NCI-H526 treated with DMSO at 0.1 percent for 48 hours (cell line): ENCODE data around the gene SPSB4.
A peak's percentile ranks its signal among the peaks of the same experiment; 100 is the strongest.

Experiments used
- DNase-seq: peaks from one replicate; lab custom pipeline; 2025; lab: John Stamatoyannopoulos, UW

Gene SPSB4

DNA sequence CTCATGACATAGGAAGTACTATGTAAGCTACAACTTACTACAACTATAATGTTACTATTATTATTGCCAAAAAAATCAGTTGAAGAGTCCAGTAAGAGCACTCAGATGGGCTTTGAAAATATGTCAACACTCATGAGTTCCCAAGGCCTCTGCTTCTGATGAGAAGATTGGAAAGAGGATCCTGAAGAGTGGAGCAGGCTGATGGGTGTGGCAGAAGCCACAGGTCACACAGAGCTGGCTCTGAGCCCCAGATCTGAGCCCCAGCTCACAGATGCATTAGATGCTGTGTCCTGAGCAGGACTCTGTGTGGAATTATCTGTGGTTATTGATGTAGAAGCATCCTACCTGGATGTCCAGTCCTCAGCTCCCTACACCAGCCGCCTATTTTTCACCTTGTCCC is 65.6 kb downstream of the SPSB4 start:
- no peak for DNase-seq

DNA sequence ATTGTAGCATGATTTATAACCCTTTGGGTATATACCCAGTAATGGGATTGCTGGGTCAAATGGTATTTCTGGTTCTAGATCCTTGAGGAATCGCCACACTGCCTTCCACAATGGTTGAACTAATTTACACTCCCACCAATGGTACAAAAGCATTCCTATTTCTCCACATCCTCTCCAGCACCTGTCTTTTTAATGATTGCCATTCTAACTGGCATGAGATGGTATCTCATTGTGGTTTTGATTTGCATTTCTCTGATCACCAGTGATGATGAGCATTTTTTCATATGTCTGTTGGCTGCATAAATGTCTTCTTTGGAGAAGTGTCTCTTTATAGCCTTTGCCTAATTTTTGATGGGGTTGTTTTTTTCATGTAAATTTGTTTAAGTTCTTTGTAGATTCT is 66.8 kb downstream of the SPSB4 start:
- DNase-seq: peak; percentile 72

DNA sequence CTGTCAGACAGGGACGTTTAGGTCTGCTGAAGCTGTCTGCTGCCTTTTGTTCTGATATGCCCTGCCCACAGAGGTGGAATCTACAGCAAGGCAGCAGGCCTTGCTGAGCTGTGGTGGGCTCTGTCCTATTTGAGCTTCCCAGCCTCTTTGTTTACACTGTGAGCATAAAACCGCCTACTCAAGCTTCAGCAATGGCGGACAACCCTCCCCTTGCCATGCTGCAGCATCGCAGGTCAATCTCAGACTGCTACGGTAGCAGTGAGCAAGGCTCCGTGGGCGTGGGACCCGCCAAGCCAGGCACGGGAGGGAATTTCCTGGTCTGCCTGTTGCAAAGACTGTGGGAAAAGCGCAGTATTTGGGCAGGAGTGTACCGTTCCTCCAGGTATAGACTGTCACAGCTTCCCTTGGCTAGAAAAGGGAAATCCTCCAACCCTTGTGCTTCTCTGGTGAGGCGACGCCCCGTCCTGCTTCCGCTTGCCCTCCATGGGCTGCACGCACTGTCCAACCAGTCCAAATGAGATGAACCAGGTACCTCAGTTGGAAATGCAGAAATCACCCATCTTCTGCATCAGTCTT is 71.4 kb downstream of the SPSB4 start:
- DNase-seq: no peak

DNA sequence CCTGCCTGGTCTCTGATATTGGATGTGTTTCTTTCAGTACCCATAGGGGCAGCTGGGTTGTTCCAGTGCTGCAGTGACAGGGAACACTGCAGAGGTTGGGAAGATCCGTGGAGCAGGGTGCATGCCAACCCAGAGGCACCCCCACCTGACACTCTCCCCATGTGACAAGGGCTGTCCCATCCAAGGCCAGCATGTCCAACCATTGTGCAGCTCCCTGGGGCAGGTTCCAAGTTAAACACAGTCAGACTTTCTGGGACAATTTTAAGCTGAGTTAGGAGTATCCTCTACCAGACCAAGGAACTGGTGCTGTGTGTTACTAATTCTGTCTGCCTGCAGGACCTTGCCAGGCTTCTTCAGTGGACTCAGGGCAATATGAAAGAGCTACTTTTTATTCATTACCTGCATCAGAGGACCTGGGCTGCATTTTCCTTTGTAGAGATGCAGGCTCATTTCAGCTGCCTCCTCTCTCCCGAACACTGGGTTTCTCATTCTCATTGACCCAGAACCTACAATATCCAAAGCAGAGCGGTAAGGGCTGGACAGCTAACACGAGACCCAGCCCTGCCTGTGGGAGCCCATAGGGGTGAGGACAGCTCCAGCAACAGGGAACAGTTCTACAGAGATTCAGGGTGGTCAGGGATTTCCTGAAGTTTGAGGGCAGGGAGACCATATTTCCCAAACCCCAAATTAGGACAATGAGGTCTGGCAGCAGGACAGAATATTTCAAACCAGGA is 72.7 kb downstream of the SPSB4 start:
- DNase-seq: no peak

DNA sequence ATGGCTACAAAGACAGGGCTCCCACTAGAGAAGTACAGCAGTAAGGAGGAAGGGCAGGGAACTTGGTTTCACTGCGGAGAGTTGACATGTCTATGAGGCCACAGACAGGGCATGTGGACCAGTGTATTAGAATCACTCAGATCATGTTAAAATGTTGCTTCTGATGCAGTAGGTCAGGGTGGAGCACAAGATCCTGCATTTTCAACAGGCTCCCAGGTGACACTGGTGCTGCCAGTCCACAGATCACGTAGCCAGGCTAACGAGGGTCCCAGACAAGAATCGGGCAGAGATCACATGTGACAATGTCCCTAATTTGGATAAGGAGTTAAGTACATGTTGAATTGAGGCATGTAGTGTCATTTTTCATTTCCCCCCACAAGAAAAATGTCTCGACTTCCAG is 73.6 kb downstream of the SPSB4 start:
- no peak for DNase-seq

DNA sequence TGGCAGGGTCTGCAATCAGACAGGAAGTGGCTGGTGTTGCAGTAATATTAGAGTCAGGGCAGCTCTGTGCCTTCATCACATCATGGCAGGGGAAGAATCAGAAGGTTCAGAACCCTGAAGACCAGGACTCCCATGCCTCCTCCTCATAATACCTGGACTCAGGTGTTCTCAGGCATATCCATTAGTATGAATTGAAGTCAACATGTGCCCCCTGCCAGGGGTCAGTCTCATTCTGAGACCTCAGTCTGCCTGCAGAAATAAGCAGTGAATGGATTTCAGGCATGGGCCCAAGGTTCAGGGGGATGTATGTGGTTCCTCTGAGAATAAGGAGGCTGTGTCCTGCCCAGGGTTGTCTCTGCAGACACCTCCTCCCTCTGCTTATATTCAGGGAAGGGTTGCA is 74.2 kb downstream of the SPSB4 start:
- no peak for DNase-seq

DNA sequence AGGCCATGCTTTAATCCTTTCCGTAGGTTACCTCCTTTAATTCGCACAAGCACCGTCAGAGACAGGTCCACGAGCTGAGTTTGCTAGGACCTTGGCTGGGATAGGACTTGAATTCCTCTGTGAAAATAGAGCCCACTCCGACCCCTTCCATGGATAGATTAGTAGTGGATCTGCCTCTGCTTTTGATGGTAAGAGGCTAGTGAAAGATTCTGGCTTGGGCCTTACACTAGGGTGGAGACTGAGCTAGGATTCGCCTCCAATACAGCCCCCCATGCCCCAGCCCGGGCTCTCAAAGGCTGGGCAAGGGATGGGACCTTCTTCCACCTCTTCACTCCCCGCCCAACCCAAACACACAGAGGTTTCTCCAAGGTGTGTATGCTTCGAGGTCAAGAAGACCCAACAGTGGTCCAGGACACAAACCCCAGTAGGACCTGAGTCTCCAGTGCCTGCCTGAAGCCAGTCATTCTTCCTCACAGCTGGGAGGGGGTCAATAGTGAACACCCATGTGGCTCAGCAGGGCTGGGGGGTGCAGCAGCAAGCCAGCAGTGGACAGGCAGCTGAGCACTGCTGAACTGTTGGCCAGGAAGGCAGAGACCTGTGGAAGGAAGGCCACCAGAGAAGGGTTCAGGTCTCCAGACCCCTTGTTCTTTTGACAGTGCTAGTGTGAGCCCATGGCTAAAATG is 75.7 kb downstream of the SPSB4 start:
- no peak for DNase-seq

DNA sequence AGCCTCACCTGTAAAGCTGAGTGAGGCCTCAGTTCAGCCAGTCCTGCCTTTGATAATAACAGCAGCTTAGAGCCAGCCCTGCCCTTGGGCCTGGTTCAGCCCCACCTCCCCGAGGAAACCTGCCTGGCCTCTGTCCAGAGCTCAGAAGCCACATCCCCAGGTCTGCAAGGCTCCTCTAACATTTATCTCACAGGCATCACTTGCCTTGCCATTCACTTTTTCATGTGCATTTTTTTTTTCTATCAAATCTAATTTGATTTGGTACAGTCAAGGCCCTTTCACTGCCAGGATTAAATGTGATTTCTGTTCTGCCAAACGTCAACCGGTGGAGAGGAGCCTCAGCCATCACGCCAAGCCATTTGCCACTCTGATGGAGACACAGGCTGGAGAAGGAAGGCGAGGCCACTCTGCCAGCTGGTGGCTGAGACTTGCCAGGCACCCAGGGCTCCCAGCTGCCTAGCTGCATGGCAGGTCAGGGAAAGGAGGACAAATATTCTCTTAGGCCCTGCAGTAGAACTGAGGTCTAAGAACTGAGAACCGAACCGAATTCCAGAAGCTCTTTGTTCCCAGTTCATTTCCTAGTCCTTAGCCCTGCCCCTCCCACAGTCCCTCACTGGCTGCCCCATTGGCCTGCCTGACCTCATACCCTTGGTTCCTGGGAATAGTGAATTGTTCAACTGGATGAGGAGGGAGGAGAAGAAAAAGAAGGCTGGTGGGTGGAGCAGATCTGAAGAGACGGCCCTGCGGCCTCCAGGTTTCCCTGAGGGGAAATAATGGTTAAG is 76.4 kb downstream of the SPSB4 start:
- no peak for DNase-seq

DNA sequence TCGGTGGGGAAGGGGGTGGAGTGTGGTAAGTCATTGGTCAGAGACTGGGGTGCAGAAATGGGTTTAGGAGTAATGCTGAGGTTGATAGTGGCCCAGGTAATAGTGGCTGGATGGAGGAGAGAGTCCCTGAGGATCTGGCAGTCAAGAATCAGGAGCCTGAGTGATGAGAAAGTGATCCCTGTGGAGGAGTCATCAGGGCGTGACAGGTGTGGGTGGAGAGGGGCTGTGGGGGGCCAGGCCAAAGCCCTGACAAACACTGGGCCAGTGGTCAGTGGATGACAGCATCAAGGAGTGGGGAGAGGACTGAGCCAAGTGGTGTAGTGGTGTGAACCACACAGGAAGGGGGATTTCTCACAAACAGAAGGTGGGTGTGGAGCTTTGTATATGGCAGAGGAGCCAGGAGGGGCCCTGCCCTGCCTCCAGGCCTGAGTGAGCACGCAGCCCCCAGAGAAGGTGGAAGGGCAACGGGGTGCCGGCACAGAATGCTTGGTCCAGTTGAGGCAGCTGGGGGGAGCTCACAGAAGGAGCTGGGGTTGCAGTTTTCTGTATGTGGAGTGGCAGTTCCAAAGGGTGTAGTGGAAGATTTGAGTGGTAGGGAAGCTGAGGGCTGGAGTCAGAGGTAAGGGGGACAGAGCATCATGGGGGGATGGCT is 77.1 kb downstream of the SPSB4 start:
- DNase-seq: no peak

DNA sequence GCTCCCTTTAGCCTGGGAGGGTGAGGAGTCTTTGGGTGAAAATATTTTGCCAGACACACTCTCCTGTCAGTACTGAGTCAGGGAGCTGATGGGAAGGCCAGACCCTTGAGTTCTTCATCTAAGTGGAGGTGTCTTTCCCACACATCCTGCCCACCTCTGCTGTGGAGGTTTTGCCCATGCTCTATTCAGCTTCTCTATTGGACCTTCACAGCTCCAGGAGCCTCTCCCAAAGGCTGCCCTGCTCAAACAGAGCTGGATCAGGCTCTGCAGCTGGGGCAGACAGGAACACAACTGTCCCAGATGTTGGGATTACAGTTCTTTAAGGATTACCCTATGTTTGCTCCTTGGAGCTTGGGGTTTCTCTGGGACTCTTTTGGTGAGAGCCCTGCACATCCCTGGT is 77.9 kb downstream of the SPSB4 start:
- no peak for DNase-seq

DNA sequence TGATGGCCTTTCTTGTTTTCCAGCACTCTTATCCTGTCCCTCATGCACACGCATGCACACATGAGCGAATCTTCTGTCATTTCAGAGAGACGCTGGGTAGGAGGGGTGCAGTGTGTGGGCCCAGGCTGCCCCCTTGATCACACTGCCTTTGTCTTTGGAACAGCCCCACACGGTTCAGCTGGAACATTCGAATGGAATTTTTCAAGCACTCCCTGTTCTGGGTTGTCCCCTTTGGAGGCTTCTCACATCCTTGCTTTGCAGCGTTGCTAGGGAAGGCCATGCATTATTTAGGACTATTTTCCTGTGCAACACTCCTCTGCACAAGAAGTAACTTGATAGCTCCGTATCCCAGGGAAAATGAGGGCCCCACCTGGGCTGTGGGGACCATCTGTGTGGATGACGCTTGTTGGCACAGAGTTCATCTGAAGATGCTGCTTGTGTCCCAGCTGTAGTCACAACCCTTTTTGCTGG is 78.4 kb downstream of the SPSB4 start:
- no peak for DNase-seq

DNA sequence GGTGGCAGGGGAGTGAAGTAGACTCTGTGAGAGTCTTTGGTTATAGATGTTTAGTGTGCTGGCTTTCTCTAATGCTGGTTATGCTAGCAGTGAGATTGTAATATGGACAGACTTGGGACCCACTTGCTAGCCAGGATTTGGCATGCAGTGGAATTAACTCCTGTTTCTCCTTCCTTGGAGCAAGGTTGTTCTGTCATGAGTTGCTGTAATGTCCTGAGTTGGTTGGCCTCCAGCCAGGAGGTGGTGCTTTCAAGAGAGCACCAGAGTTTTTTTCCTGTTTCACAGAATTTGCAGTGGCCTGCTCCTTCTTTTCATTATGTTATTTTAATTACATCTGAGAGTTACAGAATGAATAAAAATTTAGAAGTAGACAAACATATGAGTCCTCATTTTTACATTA is 92.4 kb downstream of the SPSB4 start:
- DNase-seq: no peak

DNA sequence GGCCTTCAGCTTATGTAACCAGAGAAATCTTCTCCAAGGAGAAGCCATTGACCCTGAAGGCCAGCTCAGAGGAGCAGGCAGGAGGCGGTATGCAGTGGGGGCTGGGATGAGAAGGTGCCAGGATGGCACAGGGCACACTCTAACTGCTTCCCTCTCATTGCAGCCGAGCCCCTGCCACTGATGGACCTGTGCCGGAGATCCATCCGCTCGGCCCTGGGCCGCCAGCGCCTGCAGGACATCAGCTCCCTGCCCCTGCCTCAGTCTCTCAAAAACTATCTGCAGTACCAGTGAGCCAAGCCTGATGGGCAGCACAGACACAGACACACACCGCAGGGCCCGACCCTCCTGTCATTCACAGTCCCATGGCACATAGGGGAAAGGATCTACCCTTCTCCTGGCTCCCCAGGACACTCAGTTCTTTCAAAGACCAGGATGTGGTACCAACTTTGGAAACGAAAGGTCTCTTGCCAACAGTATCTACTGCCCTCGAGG is 95.9 kb downstream of the SPSB4 start:
- no peak for DNase-seq

DNA sequence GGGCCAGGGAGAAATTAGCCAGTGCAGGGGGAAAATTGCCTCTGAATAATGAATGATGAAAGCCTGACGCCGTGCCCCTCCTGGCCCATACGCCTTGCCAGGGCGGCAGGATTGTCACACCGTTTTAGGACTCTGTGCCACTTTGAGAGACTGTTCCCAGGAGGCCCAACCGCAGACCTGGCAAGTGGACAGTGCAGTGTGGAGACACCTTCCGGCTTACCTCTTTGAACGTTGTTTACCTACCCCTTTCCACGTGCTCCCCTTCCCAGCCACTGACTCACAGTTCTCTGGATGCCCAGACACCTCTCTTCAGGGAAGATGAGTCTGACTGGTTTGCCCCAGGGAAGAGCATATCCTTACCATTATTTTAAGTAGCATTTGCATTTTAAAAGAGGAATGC is 96.5 kb downstream of the SPSB4 start:
- peak; percentile 36 for DNase-seq

DNA sequence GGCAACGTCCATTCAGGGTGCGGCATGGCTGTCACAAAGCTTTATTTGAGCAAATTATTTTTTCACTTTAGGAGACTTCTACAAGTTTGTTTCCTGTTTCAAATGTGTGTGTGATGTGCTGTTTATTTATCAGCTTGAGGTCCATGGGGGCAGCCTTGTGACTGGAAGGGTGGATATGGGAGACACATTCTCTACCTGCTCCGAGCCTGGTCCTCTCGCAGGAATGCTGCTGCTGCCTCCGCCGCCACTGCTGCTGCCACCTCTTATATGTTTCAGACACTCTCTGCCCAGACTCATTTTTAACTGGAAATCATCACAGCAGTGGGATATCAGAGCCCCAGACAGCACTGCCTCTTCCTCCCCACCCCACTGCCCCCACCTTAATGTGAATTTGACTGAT is 97.0 kb downstream of the SPSB4 start:
- DNase-seq: no peak

DNA sequence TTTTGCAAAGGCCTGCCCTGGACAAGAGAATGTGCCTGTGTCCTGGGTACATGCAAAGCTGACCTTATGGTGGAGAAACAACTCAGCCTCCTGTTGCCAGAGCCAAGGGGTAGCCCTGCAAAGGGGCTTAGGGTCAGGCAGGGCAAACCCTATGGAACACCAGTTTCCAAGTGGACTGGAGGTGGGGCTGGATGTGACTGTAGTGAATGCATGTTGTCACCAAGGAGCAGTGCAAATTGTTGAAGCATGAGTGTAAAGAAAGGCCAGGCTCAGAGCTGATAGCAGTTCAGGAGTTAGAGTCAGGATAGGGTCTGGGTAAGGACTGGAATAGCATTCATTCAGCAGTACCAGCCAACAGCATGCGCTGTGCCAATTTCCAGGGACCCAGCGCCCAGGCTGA is 97.6 kb downstream of the SPSB4 start:
- no peak for DNase-seq

DNA sequence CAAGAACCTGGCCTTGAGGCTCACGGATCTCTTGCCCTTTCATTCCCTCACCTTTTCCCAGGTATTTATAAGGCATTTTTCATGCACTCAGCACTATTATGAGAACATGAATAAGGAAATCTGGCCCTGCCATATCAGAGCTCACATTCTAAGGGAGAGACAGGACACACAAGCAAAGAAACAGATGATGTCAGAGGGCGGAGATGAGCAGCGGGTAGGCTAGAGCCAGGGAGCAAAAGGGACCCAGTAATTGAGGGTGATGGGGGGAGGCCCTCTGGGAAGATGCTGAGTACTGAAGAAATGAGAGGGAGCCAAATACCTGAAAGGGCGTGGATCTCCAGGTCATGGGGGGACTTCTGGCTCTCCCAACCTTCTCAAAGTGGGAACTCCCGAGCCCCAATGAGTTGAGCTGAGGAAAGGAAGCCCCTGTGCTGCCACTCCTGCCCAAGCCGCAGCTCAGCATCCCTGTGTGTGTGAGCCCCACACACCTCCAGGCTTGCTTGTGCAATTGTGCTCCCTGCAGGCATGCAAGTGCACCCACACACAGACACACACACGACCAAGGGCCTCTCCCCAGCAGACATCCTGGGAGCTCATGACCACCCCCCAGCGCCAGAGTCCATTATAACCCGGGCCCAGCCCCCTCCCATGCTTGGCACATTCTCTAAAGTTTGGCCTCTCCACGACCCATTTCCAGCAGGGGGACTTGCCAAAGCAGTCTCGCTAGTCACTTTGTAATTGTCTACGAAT is 99.1 kb downstream of the SPSB4 start:
- no peak for DNase-seq

DNA sequence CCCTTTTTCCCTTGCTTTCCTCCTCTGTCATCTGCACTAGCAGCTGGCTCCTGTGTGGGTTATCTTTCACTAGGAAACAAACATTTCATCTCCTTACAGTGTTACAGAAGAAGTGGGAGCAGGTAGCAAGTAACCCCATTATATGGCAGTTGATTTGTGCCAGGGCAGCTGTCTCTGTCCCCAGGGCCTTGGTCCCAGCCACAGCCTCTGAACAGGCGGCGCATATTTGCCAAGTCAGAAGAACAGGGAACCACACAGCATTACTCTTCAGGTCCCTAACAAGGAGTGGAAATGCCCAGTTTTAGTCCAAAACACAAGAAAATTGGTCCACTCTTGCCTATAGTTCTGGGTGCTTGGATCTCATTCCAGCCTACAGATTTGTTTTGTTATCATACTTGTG is 99.8 kb downstream of the SPSB4 start:
- DNase-seq: no peak

DNA sequence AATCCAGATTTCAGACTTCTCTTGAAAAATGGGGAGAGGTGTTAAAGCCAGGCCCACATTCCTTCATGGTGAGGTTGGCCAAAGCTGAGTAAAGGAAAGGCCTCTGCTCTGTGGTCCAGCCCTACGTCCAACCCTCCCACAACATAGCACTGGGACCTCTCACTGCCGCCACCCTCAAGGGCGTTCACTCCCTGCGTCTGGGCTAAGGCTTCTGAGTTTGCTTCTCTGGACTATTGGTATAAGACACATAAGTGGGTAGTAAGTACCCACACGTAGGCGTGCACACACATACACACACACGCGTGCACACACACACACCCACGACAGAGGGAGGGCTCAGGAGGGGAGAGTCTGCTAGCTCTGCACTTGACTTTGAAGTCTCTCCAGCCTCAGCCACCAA is 100.3 kb downstream of the SPSB4 start:
- DNase-seq: no peak

DNA sequence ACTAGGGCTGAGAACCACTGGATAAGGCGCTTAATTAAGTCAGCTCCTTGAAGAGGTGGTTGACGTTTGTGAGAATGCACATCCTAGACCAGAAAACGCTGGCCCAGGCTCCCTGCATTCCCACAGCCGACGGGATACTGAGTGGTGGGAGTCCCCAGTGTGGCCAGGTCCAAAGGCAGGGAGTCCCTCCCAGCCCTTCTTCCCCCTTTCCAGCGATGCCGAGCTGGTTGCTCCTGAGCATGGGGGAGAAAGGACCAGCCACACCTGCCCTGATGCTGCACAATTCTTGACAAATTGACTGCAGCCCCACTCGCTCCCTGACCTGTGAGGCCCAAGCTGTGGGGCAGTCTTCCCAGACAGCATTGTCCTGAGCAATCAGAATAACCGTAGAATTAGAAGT is 101.0 kb downstream of the SPSB4 start:
- no peak for DNase-seq
